ENCODE measurements around the gene VWA3B.

Gene VWA3B

DNA sequence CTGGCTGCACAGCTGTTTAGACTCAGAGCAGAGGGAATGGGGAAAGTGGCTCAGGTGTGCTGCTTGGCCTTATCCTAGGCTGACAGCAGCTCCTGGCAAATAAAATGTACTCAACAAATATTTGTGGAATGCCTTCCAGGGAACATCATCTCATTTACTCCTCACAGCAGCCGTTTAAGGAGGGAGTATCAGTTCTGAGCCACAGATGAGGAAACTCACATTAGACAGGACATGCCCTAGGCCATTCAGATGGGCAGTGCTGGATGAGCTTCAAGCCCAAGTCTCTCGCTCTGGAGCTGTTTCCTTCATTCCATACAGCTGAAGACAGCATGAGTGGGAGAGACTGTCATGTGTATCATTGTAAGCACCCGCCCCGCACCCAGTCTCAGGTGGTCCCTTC lies 129.6 kb downstream of the VWA3B start:
- Mint-ChIP-seq H3K27me3 (ENCODE audit: low read depth, poor library complexity) (peaks cover 17% of the 10 kb centered on the region), H3K4me1 (peaks cover 12% of the 10 kb centered on the region), H3K36me3 (ENCODE audit: low read depth) (no peaks in the 10 kb centered on the region), H3K4me3 (no peak overlapping the region), H3K27ac (no peak overlapping the region), H3K9me3 (peaks cover 26% of the 10 kb centered on the region)
- TF ChIP-seq, protein P1, sequence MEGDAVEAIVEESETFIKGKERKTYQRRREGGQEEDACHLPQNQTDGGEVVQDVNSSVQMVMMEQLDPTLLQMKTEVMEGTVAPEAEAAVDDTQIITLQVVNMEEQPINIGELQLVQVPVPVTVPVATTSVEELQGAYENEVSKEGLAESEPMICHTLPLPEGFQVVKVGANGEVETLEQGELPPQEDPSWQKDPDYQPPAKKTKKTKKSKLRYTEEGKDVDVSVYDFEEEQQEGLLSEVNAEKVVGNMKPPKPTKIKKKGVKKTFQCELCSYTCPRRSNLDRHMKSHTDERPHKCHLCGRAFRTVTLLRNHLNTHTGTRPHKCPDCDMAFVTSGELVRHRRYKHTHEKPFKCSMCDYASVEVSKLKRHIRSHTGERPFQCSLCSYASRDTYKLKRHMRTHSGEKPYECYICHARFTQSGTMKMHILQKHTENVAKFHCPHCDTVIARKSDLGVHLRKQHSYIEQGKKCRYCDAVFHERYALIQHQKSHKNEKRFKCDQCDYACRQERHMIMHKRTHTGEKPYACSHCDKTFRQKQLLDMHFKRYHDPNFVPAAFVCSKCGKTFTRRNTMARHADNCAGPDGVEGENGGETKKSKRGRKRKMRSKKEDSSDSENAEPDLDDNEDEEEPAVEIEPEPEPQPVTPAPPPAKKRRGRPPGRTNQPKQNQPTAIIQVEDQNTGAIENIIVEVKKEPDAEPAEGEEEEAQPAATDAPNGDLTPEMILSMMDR (IDR thresholded peaks at IDR 0.05), result no peak
- DNase-seq, result no peak

DNA sequence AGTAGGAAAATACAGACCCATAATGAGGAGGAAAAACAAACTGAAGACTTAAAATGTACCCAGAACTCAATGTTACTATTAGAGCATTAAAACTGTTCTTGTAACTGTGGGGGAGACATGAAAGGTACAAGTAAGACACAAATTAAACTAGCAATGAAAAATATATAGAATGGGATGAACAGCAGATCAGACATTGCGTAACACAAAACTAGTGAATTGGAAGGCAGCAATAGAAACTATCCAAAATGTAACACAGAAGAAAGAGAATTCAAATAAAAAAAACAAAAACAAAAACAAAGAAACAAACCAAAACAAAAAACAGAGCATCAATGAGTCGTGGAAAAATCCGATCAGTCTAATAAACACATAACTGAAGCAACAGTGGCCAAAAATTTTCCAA lies 132.2 kb downstream of the VWA3B start:
- no peak for DNase-seq
- H3K9me3 Mint-ChIP-seq, result peaks cover 26% of the 10 kb centered on the region
- no peaks in the 10 kb centered on the region for H3K4me1 Mint-ChIP-seq
- TF ChIP-seq, protein P1 (IDR thresholded peaks at IDR 0.05), result no peak
- no peak overlapping the region for H3K27ac Mint-ChIP-seq
- no peak overlapping the region for H3K4me3 Mint-ChIP-seq
- no peaks in the 10 kb centered on the region for H3K36me3 Mint-ChIP-seq (ENCODE audit: low read depth)
- H3K27me3 Mint-ChIP-seq (ENCODE audit: low read depth, poor library complexity), result peaks cover 18% of the 10 kb centered on the region

DNA sequence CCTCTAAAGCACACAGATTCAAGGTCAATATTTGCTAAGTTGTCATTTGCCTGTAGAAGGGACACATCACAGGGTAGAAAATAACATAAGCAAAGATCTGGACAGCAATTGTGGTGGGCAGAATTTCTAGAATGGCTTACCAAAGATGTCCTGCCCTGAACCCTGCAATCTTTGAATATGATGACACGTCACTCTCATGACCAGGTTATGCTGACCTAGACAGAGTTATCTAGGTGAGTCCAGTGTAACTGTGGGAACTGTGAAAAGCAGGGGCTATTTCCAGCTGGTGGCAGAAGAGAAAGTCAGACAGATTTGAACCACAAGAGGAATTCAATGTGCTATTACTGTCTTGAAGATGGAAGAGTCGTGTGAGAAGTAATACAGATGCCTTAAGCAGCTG lies 147.0 kb downstream of the VWA3B start:
- Mint-ChIP-seq H3K27ac (no peak overlapping the region), H3K27me3 (ENCODE audit: low read depth, poor library complexity) (peaks cover 4% of the 10 kb centered on the region), H3K9me3 (no peaks in the 10 kb centered on the region), H3K4me3 (no peak overlapping the region), H3K36me3 (ENCODE audit: low read depth) (no peaks in the 10 kb centered on the region), H3K4me1 (no peaks in the 10 kb centered on the region)
- no peak for DNase-seq
- TF ChIP-seq, protein P1 (IDR thresholded peaks at IDR 0.05), result no peak

DNA sequence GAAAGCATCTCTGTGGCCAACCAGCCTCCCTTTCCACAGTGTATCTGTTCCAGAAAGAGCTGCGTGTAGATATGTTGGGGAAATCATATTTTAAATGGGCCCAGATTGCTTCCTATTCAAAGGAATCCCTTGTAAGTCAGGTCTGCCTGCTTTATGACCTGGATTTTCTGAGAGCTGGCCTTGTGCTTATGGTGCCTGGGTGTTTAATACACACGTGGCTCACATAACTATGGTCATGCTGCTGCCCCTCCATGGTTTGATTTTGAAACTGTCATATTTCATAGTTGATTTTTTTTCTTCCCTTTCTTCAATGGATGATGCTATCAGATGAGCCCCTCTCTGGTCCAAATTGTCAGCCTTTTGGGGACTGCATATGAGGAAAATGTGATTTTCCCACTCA lies 147.8 kb downstream of the VWA3B start:
- no peak overlapping the region for H3K27ac Mint-ChIP-seq
- H3K9me3 Mint-ChIP-seq, result no peaks in the 10 kb centered on the region
- DNase-seq, result no peak
- no peak overlapping the region for H3K4me3 Mint-ChIP-seq
- TF ChIP-seq, protein P1 (IDR thresholded peaks at IDR 0.05), result no peak
- peaks cover 4% of the 10 kb centered on the region for H3K27me3 Mint-ChIP-seq (ENCODE audit: low read depth, poor library complexity)
- no peaks in the 10 kb centered on the region for H3K4me1 Mint-ChIP-seq
- no peaks in the 10 kb centered on the region for H3K36me3 Mint-ChIP-seq (ENCODE audit: low read depth)

DNA sequence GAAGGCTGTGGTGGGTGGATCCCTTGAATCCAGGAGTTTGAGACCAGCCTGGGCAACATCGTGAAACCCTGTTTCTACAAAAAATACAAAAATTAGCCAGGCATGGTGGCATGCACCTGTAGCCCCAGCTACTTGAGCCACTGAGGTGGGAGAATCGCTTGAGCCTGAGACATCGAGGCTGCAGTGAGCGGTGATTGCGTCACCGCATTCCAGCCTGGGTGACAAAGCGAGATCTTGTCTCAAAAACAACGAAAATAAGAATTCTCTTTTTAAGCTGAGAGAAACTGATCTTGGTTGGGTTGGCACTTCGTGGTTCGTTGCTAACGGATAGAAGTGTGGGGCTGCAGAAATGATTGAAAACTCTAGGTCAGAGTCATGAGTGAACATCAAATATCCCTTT lies 150.0 kb downstream of the VWA3B start:
- DNase-seq, result no peak
- H3K27ac Mint-ChIP-seq, result no peak overlapping the region
- H3K36me3 Mint-ChIP-seq (ENCODE audit: low read depth), result no peaks in the 10 kb centered on the region
- H3K4me1 Mint-ChIP-seq, result no peaks in the 10 kb centered on the region
- no peak overlapping the region for H3K4me3 Mint-ChIP-seq
- TF ChIP-seq, protein P1 (IDR thresholded peaks at IDR 0.05), result no peak
- peaks cover 11% of the 10 kb centered on the region for H3K27me3 Mint-ChIP-seq (ENCODE audit: low read depth, poor library complexity)
- H3K9me3 Mint-ChIP-seq, result no peaks in the 10 kb centered on the region

DNA sequence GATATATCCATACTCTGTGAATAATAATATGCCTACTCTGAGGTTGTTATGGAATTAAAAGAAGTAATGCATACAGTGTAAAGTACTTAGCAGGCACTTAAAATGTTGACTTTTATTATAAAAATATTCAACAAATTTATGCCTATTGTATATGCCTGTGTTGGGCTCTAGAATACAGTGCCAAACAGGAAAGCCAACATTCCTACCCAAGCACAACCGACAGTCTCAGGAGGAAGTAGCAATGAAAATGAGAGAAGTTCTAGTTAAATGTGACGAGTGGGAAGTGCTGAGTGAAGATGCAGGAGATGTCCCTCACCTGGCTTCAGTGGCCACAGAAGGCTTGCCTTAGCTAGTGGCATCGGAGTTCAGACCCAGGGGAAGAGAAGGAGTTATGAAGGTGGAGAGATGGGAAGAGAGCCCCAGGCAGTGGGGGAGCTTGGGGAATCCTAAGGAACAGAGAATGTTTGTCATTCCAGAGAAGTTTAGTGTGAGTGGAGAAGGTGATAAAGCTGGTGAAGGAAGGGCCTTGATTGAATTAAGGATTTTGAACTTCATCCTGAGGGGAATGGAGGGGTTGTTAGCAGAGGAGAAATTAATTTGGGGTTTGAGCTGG lies 153.9 kb downstream of the VWA3B start:
- peaks cover 4% of the 10 kb centered on the region for H3K9me3 Mint-ChIP-seq
- H3K27me3 Mint-ChIP-seq (ENCODE audit: low read depth, poor library complexity), result peaks cover 7% of the 10 kb centered on the region
- H3K36me3 Mint-ChIP-seq (ENCODE audit: low read depth), result no peaks in the 10 kb centered on the region
- no peak overlapping the region for H3K4me3 Mint-ChIP-seq
- TF ChIP-seq, protein P1 (IDR thresholded peaks at IDR 0.05), result no peak
- no peak overlapping the region for H3K27ac Mint-ChIP-seq
- H3K4me1 Mint-ChIP-seq, result no peaks in the 10 kb centered on the region
- DNase-seq, result no peak

Data from nephron progenitor cell (in vitro differentiated cells).